Embryonic facial prominence (tissue), 1 donor: ENCODE data around the gene IGFALS.

ENCODE experiments used
- DNase-seq: peaks from one replicate; pipeline ENCODE4 v3.0.0-alpha.2; 2016; ENCODE audit errors: extremely low spot score

Gene IGFALS

DNA sequence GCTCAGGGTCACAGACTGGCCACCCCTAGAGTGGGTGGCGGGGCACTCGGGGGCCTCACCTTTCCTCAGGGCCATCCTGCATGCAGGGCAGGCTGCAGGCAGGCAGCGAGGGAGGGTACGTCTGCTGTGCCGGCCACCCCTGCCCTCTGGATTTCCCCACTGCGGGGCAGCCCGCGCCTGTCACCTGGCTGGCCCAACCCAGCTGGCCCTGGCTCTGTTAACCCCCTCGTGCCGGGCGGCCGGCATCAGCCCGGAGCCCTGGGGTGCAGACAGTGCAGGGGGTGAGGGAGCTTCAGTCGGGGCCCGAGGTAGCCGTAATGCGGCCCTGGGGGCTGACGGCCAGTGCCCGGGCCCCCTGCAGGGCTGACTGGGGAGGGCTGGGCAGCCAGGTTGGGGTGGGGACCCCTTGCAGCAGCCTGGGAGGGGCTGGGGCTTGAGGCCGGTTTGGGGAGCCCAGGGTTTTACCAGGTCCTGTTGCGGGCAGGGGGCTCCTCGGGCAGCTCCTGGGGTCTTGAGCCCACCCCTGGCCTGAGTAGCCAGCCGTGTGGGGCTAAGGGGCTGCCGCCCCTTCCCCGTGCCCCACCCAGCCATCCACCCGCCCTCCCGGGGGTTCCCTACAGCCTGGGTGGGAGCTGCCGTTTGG, at the start of gene IGFALS:
TSS of gene IGFALS (minus strand) at position 128 of the 643 bp plus-strand sequence. CDS start at position 75, 53 bp downstream.
- no peak for DNase-seq

DNA sequence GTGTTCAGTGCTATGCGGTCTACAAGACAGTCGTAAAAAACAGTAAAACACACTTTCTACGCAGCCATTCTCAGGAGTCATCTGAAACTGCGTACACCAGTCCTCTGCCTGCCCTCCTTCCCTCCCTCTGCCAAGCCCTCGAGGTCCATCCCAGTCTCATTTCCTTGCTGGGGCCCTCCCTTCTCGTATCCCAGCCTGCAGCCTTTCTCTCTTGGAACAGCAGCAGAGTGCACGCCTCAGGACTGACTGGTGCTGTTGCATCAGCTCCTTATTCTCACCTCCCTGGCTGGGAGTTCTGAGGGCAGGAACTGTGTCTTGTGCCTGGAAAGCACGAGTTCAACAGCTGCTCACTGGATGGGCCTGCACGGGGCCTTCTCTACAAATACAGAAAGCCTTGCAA, 46.0 kb upstream of the IGFALS start:
- no peak for DNase-seq

DNA sequence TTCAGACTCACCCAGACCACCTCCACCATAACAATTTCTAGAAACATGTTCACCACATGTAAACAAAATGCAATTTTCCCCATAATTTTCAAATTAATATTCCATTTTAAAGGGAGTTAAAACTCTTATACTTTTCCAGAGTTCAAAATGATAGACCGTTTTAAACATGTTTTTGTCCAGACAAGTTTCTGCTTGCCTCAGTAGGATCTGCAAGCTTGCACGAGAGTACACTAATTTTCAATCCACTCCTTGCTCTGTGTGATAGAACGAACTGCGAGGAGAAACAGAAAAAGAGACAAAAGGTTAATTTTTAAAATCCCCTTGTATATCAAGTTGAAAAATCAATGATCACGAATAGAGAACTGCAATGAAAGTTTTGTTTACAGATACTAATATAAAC, 40.6 kb upstream of the IGFALS start:
- DNase-seq, result no peak

DNA sequence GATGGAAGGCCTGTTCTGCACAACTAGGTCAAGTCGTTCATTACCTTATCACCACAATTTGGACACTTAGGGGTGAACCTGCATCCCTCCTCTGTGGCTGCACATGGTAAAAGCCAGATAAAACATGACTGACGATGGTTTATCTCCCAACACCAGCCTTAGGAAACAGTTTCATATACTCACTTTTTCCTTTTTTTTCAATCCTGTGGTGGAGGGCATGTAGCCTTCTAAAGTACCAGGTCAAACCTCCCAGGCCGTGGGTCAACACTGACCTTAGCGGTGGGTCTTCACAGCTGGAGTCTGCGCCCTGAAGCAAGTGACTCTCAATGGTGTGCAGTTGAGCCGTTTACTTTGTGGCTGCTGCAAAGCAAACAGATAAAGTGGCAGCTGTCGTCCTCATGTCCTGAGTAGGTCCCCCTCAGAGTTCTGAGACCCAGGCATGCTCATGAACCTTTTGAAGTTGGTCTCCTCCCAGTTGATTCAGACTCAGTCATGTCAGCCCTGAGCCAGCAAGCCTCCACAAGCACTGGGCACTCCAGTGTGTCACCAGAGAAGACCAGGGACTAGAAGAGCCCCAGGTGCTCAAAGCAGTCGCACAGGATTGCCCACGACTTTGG, 39.4 kb upstream of the IGFALS start:
- no peak for DNase-seq

DNA sequence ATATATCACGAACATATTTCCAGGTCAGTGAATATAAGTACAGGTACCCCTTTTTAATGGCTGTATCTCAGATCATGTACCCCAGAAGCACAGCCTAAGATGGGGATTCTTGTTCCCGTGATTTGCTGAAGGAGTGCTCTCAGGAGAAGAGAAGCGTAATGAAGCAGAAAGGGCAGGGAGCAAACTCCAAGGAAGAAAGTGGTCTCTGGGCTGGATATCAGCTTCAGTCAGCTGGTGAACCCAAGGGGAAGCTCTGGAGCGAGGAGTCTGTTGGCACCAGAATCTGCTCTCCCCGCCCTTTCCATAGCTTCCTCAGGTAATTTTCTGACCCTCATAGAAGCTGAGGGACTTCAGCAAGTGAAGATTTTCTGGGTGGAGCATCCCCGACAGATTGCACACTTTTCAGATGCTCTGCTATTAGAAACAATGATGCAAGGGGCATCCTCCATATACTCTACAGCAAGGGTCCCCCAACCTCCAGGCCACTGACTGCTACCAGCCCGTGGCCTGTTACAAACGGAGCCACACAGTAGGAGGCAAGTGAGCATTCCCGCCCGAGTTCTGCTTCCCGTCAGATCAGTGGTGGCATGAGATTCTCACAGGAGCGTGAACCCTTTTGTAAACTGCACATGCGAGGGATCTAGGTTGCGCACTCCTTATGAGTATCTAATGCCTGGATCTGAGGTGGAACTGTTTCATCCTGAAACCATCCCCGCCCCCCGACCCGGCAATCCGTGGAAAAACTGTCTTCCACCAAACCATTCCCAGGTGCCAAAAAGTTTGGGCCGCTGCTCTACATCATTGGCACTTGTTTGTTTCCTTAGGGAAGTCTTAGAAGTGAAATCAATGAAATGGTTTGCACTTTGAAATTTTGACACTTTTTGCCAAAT, 37.9 kb upstream of the IGFALS start:
- no peak for DNase-seq

DNA sequence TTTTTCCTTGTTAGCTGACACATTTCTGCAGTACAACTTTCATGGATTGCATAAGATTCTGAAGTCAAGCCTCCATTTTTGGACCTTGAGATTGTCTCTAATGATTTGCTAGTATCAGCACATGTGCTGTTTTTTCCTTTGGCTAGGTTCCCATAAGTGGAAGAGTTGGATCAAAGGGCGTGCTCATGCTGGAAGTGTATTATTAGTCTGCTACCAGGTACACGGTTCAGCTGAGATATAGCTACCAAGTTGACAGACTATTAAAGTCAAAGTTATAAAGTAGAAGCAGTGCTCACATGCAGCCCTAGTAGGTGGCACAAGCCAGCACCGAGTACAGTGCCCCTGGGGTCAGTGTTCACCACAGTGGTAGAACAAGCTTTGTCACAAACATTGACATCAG, 36.7 kb upstream of the IGFALS start:
- no peak for DNase-seq

DNA sequence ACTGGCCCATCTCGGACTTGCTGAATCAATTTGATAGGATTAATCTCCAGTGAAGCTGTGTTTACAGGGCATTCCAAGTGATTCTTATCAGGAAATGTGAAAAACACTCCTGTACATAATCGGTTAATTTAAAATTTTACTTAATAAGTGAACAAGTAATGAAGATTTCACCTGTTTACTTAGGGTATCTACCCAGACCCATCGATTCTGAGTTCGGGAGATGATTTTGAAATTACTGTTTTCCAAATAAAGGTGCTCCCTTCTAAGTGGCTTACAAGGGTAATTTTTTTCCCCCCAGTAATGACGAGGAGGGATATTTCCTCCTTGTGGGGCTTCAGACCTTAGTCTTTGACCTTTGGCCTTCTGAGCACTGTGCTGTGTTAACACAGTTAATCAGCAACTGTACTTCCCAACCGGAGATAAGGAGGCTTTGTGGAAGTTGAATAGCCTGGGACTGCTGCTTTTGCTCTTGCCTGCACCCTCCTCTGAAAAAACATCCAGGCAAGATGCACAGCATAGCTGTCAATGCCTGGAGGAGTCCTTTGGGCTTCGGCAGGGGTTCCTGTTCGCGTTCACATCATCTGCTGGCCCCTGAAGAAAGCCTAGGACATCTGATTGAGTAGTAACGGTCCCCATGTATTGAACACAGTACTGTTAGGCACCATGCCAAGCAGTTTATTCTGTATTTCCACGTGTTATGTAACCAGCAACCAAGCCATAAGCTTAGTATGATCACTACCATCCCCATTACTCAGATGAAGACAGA, 35.3 kb upstream of the IGFALS start:
- no peak for DNase-seq

DNA sequence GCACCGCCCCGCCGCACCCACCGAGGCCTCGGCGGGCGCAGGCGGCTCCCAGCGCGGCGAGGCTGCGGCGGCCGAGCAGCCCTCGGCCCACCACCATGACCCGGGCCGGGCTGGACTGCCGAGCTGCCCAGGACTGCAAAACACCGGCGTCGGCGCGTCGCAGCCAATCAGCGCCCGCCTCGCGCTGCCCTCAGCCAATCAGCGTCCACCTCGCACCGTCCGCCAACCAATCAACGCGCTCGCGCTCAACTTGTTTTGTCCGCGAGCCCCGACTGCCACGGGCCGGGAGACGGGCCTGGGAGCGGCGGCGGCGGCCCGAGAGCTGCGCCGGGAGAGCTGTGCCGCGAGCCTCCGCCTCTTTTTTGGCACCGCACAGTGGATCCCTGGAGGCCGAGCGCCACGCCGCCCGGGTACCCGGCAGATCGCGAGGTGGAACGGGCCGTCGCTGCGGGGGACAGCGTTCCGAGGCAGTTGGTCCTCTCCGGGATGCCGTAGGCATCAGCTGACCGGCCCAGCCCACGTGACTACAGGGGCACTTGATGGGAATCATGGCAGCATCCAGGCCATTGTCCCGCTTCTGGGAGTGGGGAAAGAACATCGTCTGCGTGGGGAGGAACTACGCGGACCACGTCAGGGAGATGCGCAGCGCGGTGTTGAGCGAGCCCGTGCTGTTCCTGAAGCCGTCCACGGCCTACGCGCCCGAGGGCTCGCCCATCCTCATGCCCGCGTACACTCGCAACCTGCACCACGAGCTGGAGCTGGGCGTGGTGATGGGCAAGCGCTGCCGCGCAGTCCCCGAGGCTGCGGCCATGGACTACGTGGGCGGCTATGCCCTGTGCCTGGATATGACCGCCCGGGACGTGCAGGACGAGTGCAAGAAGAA, 33.4 kb upstream of the IGFALS start, which contains the start of the genes FAHD1 and HAGH:
TSS of gene FAHD1 (plus strand) at position 516 of the 883 bp plus-strand sequence. CDS start at position 549, 33 bp downstream.
TSS of gene HAGH (minus strand) at position 135 of the 883 bp plus-strand sequence. CDS start at position 97, 38 bp downstream.
- DNase-seq, result peak; percentile 85

DNA sequence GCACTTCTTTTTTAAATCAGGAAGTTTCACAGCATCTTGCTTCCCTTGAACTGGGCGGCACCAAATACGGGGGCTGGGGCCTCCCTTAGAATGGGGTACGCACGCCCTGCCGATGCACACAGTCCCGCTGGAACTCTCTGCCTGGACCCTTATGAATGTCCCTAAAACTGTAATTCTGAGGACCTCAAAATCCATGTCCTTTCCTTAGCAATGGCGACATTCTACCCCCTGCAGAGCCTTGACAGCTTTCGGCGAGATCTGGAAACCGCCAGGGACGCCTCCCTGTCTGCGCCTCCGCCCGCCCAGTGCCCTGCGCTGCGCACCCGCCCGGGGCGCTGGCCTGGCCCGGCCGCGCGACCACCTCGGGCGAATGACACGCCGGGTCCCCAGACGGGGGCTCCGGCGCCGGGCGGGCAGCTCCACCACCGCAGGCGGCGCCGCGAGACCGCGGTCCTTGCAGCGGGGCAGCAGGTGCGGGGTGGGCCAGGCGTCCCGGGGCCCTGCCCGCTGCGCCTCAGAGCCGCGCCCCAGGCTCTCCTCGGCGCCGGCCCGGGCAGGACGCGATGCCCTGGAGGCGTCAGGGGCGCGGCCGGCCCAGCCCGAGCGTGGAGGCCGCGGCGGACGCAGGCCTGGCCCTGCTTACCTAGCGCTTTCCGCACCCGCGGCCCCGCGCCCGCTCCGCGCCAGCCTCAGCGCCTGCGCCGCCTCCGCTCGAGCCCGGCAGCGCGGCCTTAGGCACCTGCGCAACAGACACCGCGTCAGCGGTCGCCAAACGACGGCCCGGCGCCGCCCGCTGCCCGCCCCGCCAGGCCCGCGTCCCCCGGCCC, 32.6 kb upstream of the IGFALS start:
- no peak for DNase-seq

DNA sequence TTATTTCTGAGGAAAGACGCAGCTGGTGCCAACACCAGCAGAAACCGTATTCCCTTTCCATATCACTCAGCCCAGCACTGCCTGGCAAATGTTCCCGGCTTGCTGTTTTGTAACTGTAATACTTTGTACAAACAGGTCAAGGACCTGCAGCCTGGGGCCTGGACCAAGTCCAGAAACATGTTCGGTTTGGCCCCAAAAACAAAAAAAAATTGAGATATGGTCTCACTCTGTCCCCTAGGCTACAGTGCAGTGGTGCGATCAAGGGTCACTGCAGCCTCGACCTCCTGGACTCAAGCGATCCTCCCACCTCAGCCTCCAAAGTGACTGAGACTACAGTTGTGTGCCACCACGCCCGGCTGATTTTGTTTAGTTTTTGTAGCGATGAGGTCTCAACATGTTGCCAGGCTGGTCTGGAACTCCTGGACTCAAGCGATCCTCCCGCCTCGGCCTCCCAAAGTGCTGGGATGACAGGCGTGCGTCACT, 31.9 kb upstream of the IGFALS start:
- DNase-seq, result no peak

DNA sequence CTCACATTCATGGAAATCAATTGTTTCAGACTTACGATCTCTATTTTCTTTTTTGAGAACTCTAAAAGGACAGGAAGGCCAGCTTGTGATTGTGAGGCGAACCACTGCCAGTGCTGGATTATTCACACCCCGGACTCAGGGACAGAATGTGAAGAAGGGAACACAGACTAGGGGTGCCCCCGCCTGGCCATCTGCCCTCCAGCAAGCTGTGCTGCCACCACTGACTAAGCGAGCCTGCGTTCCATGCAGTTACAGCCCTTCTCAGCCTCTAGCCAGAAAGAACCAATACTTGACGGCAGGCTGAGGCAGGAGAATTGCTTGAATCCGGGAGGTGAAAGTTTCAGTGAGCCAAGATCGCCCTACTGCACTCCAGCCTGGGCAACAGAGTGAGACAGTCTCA, 30.3 kb upstream of the IGFALS start:
- no peak for DNase-seq

DNA sequence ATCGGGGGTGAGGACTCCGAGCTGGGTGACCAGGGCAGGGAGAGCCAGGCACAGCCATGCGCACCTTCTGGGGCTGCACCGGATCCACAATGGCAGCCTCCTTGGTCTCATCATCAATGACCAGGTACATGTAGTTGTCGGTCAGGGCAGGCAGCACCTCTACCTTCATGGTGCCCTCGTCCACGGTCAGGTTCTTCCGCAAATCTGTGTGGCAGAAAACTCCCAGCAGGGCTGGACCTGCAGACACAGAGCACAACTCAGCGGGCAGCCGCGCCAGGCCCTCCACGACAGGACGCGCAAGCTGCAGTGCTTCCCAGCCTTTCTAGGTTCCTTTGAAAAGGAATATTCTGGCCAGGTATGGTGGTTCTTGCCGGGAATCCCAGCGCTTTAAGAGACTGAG, 29.3 kb upstream of the IGFALS start:
- DNase-seq, result no peak

DNA sequence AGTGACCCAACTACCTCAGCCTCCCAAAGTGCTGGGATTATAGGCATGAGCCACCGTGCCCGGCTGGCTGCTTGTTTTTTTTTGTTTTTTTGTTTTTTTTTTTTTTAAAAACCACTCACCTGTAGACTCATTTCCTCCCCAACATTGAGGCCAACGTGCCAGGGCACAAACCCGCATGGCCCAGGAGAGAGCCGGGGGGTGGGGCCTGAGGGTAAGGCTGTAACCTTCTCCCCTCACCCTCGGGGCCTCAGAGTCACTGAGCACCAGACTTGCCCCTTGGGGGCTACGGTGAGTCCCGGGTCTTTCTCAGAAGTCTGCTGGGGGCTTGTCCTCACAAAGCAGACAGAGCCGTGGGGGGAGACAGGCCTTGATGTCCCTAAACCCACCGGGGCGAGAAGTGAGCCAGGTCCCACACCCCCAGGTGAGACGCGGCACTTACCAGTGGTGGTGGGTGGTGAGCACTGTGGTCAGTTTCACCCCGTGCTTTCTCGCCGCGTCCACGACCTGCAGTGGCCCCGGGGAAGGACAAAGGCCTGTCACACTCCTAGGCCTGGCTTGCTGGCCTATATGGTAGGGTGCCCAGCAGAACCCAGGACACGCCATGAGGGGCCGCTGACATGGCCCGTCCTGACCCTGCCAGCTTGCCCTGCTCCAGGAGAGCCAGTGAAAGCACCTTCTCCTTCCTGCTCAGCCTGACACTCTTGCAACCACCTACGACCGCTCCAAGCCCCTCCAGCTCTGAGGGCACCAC, 28.5 kb upstream of the IGFALS start:
- no peak for DNase-seq

DNA sequence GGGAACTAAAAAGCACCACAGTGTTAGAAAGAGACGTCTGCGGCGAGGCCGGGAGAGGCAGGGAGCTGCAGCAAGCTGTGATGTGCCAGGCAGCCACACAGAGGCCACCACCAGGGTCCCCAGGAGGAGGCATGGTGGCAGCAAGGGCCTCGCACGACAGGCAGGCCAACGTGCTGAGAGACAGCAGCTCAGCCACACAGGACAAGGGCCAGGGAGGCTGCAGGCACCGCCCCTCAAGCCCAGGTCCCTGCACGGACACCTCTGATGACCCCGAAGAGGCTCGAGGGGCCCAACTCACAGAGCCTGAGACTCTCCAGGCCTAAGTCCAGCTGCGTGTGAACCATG, 27.4 kb upstream of the IGFALS start:
- DNase-seq, result no peak

DNA sequence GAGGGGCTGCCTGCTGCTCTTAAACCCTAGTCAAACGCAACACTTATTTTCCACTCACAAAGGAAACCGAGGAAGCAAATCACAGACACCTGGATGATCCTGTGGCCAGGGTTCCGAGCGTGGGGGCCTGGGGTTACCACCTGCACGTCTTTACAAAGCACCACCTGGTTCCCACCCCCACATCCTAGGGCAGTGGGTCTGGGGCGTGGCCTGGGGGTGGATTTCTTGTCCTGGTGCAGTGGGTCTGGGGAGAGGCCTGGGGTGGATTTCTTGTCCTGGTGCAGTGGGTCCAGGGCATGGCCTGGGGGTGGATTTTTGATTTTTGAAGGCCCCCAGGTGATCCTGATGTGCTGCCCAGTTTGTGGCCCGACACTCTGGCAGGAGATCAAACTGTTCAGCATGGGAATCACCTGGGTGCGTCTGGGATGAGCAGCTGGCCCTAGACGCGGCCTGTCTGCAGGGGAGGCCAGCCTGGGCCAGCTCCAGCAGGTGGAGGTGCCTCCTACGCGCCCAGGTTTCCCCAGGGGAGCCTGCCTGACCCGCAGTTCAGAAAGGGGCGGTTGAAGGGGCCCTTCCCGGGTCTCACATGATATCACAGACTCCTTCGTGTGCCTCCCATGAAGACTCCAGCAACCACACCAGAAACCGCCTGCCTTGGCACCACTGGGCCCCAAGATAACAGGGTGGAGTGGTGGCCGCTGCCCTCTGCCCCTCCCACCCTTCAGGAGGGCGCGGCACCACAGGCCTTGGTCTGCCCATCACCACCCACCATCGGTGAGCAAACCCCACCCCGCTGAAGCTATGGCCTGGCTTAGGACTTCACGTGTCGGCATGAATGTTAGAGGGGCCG, 26.8 kb upstream of the IGFALS start:
- no peak for DNase-seq

DNA sequence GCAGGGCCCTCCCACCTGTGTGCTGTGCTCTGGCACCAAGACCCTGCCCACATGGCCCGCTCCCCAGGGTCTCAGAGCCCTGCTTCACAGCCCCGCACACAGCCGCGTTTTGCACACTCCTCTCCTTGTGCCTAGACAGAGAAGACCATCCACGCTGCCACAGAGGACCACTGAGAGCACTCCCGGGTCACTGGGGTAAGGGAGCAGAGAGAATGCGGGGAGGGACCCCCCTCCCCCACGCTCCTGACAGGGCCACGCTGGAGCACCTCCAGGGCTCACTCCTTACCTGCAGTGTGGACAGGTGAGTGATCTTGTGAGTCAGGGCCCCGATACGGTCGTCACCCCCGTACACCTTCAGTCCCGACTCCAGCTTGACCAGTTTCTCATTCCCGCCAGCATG, 26.1 kb upstream of the IGFALS start:
- DNase-seq, result no peak

DNA sequence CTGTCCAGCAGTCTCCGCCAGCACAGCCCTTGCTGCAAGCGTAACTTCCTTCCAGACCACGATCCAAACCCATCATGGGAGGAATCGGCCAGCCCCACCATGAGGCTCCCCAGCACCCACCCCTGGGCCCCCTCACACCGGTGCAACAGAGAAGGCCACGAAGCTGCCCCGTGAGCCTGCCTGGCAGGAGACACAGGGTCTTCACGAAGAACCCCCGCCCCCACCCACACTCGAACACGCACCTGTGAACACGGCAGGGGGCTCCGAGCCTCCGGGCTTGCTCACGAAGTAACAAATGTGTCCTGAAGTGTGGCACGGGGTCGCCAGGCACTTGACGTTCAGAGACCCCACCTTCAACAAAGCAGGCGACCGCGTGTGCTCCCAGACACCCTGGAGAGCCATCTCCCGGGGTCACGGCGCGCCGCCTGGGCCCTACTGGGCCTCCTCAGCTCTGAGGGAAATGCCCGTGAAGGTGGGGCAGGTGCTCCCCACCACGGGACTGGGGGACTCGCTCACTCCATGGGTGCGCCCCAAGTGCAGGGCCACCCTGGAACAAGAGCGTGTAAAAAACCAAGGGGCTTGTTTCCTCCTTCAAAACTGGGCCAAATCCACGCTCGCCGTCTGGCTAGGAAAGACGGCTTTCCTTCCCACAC, 25.5 kb upstream of the IGFALS start:
- no peak for DNase-seq
